Measurements from ENCODE around the gene KRT6A.

DNA sequence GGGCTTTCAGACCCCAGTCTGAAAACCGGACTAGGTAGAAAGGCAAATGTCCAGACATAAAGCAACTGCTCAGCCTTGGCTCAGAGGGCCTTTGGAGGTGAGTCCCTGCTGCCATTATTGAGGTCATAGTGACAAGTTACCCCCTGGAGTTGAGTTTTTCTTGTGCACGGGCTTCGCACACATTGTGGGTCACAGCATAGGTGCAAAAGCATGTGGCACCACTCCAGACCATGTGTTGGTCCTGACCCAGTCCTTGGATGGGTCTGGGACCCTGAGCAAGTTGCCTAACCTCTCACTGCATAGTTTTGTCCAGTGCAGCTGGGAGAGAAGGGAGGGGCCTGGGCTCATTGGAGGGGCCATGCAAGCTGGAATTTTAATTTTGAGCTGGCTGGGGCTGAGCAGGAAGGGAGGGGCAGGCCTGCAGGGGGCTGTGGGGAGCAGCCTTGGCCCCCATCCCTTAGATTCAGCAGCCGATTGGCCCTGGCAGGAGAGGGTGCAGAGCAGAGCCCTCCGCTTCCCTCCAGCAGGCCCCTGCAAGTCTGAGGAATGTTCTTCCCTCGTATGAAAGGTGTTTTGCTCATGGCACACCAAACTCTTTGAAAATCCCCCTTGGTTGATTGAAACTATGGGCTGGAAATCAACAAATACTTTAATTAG is 31.3 kb upstream of the KRT6A start:
- TF ChIP-seq POLR2A (IDR thresholded peaks at IDR 0.05) = no peak
- TF ChIP-seq, protein P1, sequence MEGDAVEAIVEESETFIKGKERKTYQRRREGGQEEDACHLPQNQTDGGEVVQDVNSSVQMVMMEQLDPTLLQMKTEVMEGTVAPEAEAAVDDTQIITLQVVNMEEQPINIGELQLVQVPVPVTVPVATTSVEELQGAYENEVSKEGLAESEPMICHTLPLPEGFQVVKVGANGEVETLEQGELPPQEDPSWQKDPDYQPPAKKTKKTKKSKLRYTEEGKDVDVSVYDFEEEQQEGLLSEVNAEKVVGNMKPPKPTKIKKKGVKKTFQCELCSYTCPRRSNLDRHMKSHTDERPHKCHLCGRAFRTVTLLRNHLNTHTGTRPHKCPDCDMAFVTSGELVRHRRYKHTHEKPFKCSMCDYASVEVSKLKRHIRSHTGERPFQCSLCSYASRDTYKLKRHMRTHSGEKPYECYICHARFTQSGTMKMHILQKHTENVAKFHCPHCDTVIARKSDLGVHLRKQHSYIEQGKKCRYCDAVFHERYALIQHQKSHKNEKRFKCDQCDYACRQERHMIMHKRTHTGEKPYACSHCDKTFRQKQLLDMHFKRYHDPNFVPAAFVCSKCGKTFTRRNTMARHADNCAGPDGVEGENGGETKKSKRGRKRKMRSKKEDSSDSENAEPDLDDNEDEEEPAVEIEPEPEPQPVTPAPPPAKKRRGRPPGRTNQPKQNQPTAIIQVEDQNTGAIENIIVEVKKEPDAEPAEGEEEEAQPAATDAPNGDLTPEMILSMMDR (IDR thresholded peaks at IDR 0.05) = no peak
- TF ChIP-seq EP300 (IDR thresholded peaks at IDR 0.05; ENCODE audit: low read depth) = no peak
- no peak for TF ChIP-seq POLR2AphosphoS5 (IDR thresholded peaks at IDR 0.05)

All from transverse colon (tissue), 4 donors.